HCT116 (cell line): ENCODE results near the gene AHRR.
"Not testable (repeated sequence)": the region's sequence is repeated elsewhere in the genome, so short reads cannot be mapped to it uniquely, and the experiment has no call there.

Experiments used
- CTCF ChIP-seq, 3 experiments: fragments of 200-600 bp in 1 of 3; sonication (generic) in 1 of 3; IDR thresholded peaks in 2 of 3; conservative IDR thresholded peaks in 1 of 3; 2 replicates each; pipeline ENCODE4 v1.5.1; 2012 to 2017; ENCODE audit warnings: low read depth in 2 of 3, low read length in 2 of 3, antibody characterized with exemption in 1 of 3, borderline replicate concordance in 1 of 3, control low read depth in 1 of 3, mild to moderate bottlenecking in 1 of 3, mixed read lengths in 1 of 3, mixed run types in 1 of 3, moderate library complexity in 1 of 3; ENCODE audit not compliant: insufficient read depth in 1 of 3
- YY1 ChIP-seq: IDR thresholded peaks from 2 replicates; pipeline ENCODE4 v1.6.1; 2011; ENCODE audit warnings: low read length, low read depth, moderate library complexity, mild to moderate bottlenecking; ENCODE audit not compliant: insufficient replicate concordance; ENCODE audit errors: extremely low read depth

GRCh38 chr5:303741-304140 is 17.8 kb upstream of the AHRR start:
- TF ChIP-seq CTCF (IDR thresholded peaks at IDR 0.05 in 2 of 3, conservative IDR thresholded peaks at IDR 0.05 in 1 of 3; ENCODE audit: borderline replicate concordance in 1 of 3, insufficient read depth in 1 of 3, low read depth in 2 of 3, low read length in 2 of 3); YY1: not testable (repeated sequence)
